Fibroblast of peridontal ligament (primary cell): Measurements from ENCODE around the gene INSRR.
A peak's percentile ranks its signal among the peaks of the same experiment; 100 is the strongest.

Experiments used
- DNase-seq: peaks from one replicate; pipeline ENCODE4 v3.0.0-alpha.2; 2010; ENCODE audit errors: extremely low read depth

INSRR gene

GRCh38 chr1:156832434-156832833, 26.5 kb downstream of the INSRR start:
- DNase-seq, result no peak

- DNase-seq, result no peak
Observed at GRCh38 chr1:156828400-156829124, 30.4 kb downstream of the INSRR start.

- peak; percentile 86 for DNase-seq
Observed at GRCh38 chr1:156826630-156827029, 32.3 kb downstream of the INSRR start.

GRCh38 chr1:156823210-156823790, 35.6 kb downstream of the INSRR start:
- no peak for DNase-seq

GRCh38 chr1:156822680-156823079, 36.2 kb downstream of the INSRR start:
- DNase-seq, result no peak

GRCh38 chr1:156821801-156822200, 37.1 kb downstream of the INSRR start:
- peak; percentile 45 for DNase-seq

- DNase-seq, result no peak
Observed at GRCh38 chr1:156816561-156817328, 42.2 kb downstream of the INSRR start, which contains the start of gene SH2D2A. Gene SH2D2A, minus strand, starts transcription at chr1:156816848. Its CDS starts 140 bp downstream, at chr1:156816708.

- no peak for DNase-seq
Observed at GRCh38 chr1:156815961-156816422, 42.9 kb downstream of the INSRR start.

- peak; percentile 86 for DNase-seq
Observed at GRCh38 chr1:156815307-156815826, 43.5 kb downstream of the INSRR start.

- DNase-seq, result no peak
Observed at GRCh38 chr1:156814571-156815260, 44.2 kb downstream of the INSRR start.

- DNase-seq, result peak; percentile 25
Observed at GRCh38 chr1:156813750-156814570, 45.0 kb downstream of the INSRR start.

- no peak for DNase-seq
Observed at GRCh38 chr1:156813298-156813697, 45.6 kb downstream of the INSRR start.

GRCh38 chr1:156812293-156812990, 46.5 kb downstream of the INSRR start:
- no peak for DNase-seq

GRCh38 chr1:156811168-156811567, 47.7 kb downstream of the INSRR start:
- no peak for DNase-seq

- no peak for DNase-seq
Observed at GRCh38 chr1:156809711-156810366, 49.1 kb downstream of the INSRR start.

GRCh38 chr1:156809281-156809680, 49.6 kb downstream of the INSRR start:
- no peak for DNase-seq

GRCh38 chr1:156808186-156809030, 50.5 kb downstream of the INSRR start:
- DNase-seq, result no peak

GRCh38 chr1:156807627-156808026, 51.3 kb downstream of the INSRR start:
- DNase-seq, result no peak
